8988T (cell line): Measurements from ENCODE around the gene MAN1A1.

Experiments
- DNase-seq: peaks from one replicate; pipeline ENCODE4 v3.0.0; 2011

The MAN1A1 gene

GRCh38 chr6:119267126-119267905 lies 82.2 kb downstream of the MAN1A1 start:
- DNase-seq = no peak

GRCh38 chr6:119264854-119265397 lies 84.6 kb downstream of the MAN1A1 start:
- no peak for DNase-seq

- no peak for DNase-seq
These were observed 86.9 kb downstream of the MAN1A1 start for GRCh38 chr6:119262612-119263011.

- no peak for DNase-seq
These were observed 87.6 kb downstream of the MAN1A1 start for GRCh38 chr6:119261944-119262284.

- DNase-seq = no peak
These were observed 90.5 kb downstream of the MAN1A1 start for GRCh38 chr6:119259027-119259426.

GRCh38 chr6:119257726-119258125 lies 91.8 kb downstream of the MAN1A1 start:
- no peak for DNase-seq

- DNase-seq = no peak
These were observed 92.5 kb downstream of the MAN1A1 start for GRCh38 chr6:119256978-119257462.

GRCh38 chr6:119256392-119256791 lies 93.2 kb downstream of the MAN1A1 start:
- no peak for DNase-seq

GRCh38 chr6:119255492-119255891 lies 94.1 kb downstream of the MAN1A1 start:
- DNase-seq = no peak

- DNase-seq = no peak
These were observed 99.5 kb downstream of the MAN1A1 start for GRCh38 chr6:119250036-119250435.

GRCh38 chr6:119249319-119249718 lies 100.2 kb downstream of the MAN1A1 start:
- no peak for DNase-seq

GRCh38 chr6:119247504-119247903 lies 102.1 kb downstream of the MAN1A1 start:
- DNase-seq = no peak

GRCh38 chr6:119243657-119244056 lies 105.9 kb downstream of the MAN1A1 start:
- no peak for DNase-seq

GRCh38 chr6:119243037-119243436 lies 106.5 kb downstream of the MAN1A1 start:
- DNase-seq = no peak

- DNase-seq = no peak
These were observed 107.8 kb downstream of the MAN1A1 start for GRCh38 chr6:119241540-119242309.

GRCh38 chr6:119241111-119241465 lies 108.5 kb downstream of the MAN1A1 start:
- no peak for DNase-seq

- no peak for DNase-seq
These were observed 109.1 kb downstream of the MAN1A1 start for GRCh38 chr6:119240257-119241110.

- no peak for DNase-seq
These were observed 112.3 kb downstream of the MAN1A1 start for GRCh38 chr6:119237177-119237715.

- DNase-seq = no peak
These were observed 114.6 kb downstream of the MAN1A1 start for GRCh38 chr6:119234941-119235340.

- DNase-seq = no peak
These were observed 115.1 kb downstream of the MAN1A1 start for GRCh38 chr6:119234457-119234856.

GRCh38 chr6:119233312-119233984 lies 116.1 kb downstream of the MAN1A1 start:
- DNase-seq = no peak

- no peak for DNase-seq
These were observed 118.2 kb downstream of the MAN1A1 start for GRCh38 chr6:119231394-119231793.
